DND-41 (cell line): ENCODE data around the gene GADD45A.

ENCODE experiments used
- ATAC-seq: fragments of 200-7000 bp; cut with Tn5 transposase; 3 replicates; pipeline ENCODE4 v1.9.1; 2021; ENCODE audit warnings: low read depth; ENCODE audit not compliant: insufficient read depth
- DNase-seq: peaks from one replicate; pipeline ENCODE4 v3.0.0-alpha.2; 2020
- H2AFZ ChIP-seq: 2 replicates; pipeline ENCODE4 v1.6.0; 2012; ENCODE audit warnings: low read depth, low read length
- H3K27ac ChIP-seq: 2 replicates; pipeline ENCODE4 v1.5.1; 2012; ENCODE audit warnings: low read length, inconsistent platforms
- H3K27me3 ChIP-seq: fragments of 200-600 bp; sonication (generic); 2 replicates; pipeline ENCODE4 v1.6.0; 2012; ENCODE audit warnings: low read length, mild to moderate bottlenecking, inconsistent platforms; ENCODE audit not compliant: insufficient read depth, poor library complexity
- H3K36me3 ChIP-seq: 2 replicates; pipeline ENCODE4 v1.5.1; 2012; ENCODE audit warnings: low read length, inconsistent platforms; ENCODE audit not compliant: insufficient read depth
- H3K4me1 ChIP-seq: 2 replicates; pipeline ENCODE4 v1.5.1; 2012; ENCODE audit warnings: mild to moderate bottlenecking, low read length; ENCODE audit not compliant: insufficient read depth
- H3K4me2 ChIP-seq: 2 replicates; pipeline ENCODE4 v1.6.0; 2012; ENCODE audit warnings: mild to moderate bottlenecking, moderate library complexity, low read length, inconsistent platforms; ENCODE audit not compliant: insufficient read depth
- H3K4me3 ChIP-seq, 2 experiments: fragments of 200-600 bp in 1 of 2; shearing (Covaris generic) in 1 of 2; 2 replicates each; pipeline ENCODE4 v1.5.1; 2012 to 2016; ENCODE audit warnings: inconsistent platforms in 2 of 2, low read length in 2 of 2, mild to moderate bottlenecking in 2 of 2, low read depth in 1 of 2, moderate library complexity in 1 of 2
- H3K79me2 ChIP-seq: 2 replicates; pipeline ENCODE4 v1.6.0; 2012; ENCODE audit warnings: low read length, inconsistent platforms; ENCODE audit not compliant: insufficient read depth
- H3K9ac ChIP-seq: 2 replicates; pipeline ENCODE4 v1.6.0; 2012; ENCODE audit warnings: low read depth, mild to moderate bottlenecking, inconsistent platforms, low read length, moderate library complexity
- H3K9me3 ChIP-seq: 2 replicates; pipeline ENCODE4 v1.5.1; 2012; ENCODE audit warnings: low read length, moderate library complexity, mild to moderate bottlenecking, inconsistent platforms; ENCODE audit not compliant: insufficient read depth, severe bottlenecking
- H4K20me1 ChIP-seq: 2 replicates; pipeline ENCODE4 v1.6.0; 2012; ENCODE audit warnings: low read length; ENCODE audit not compliant: insufficient read depth
- CTCF ChIP-seq: IDR thresholded peaks from 2 replicates; pipeline ENCODE4 v1.5.1; 2012; ENCODE audit warnings: borderline replicate concordance, low read length, moderate library complexity, mild to moderate bottlenecking; ENCODE audit not compliant: poor library complexity, severe bottlenecking; ENCODE audit errors: extremely low read depth
- EZH2 ChIP-seq: IDR thresholded peaks from 3 replicates; pipeline ENCODE4 v1.6.1; 2012; ENCODE audit warnings: borderline replicate concordance, low read depth, mild to moderate bottlenecking, moderate library complexity, low read length, inconsistent platforms; ENCODE audit not compliant: severe bottlenecking

GADD45A gene

GRCh38 chr1:67715819-67716218 is 30.8 kb downstream of the GADD45A start:
- H3K9me3 ChIP-seq, result no peaks in the 10 kb centered on the region
- no peak overlapping the region for H3K4me2 ChIP-seq
- no peak for ATAC-seq
- DNase-seq, result no peak
- TF ChIP-seq CTCF (no peak), EZH2 (no peak)
- no peaks in the 10 kb centered on the region for H3K27me3 ChIP-seq
- no peaks in the 10 kb centered on the region for H3K36me3 ChIP-seq
- no peak overlapping the region for H3K27ac ChIP-seq
- no peak overlapping the region for H2AFZ ChIP-seq
- H3K4me3 ChIP-seq, result no peak overlapping the region
- H4K20me1 ChIP-seq, result no peaks in the 10 kb centered on the region
- peaks cover 33% of the 10 kb centered on the region for H3K4me1 ChIP-seq
- no peak overlapping the region for H3K9ac ChIP-seq
- no peaks in the 10 kb centered on the region for H3K79me2 ChIP-seq

- no peak for ATAC-seq
- TF ChIP-seq CTCF (no peak), EZH2 (no peak)
- H3K27me3 ChIP-seq, result no peaks in the 10 kb centered on the region
- no peak overlapping the region for H3K9ac ChIP-seq
- no peak overlapping the region for H3K4me3 ChIP-seq
- no peak overlapping the region for H2AFZ ChIP-seq
- H3K4me2 ChIP-seq, result no peak overlapping the region
- peaks cover 27% of the 10 kb centered on the region for H3K4me1 ChIP-seq
- no peaks in the 10 kb centered on the region for H4K20me1 ChIP-seq
- no peaks in the 10 kb centered on the region for H3K79me2 ChIP-seq
- no peaks in the 10 kb centered on the region for H3K36me3 ChIP-seq
- DNase-seq, result no peak
- H3K9me3 ChIP-seq, result no peaks in the 10 kb centered on the region
- no peak overlapping the region for H3K27ac ChIP-seq
Observed at GRCh38 chr1:67716800-67717199, 31.8 kb downstream of the GADD45A start.

GRCh38 chr1:67717876-67718275 is 32.9 kb downstream of the GADD45A start:
- DNase-seq (no peak), ATAC-seq (no peak)
- Histone ChIP-seq H3K79me2 (no peaks in the 10 kb centered on the region), H4K20me1 (no peaks in the 10 kb centered on the region), H3K9me3 (no peaks in the 10 kb centered on the region), H3K9ac (no peak overlapping the region), H3K36me3 (no peaks in the 10 kb centered on the region), H2AFZ (no peak overlapping the region), H3K4me1 (peaks cover 21% of the 10 kb centered on the region), H3K27ac (no peak overlapping the region), H3K4me2 (no peak overlapping the region), H3K4me3 (no peak overlapping the region), H3K27me3 (no peaks in the 10 kb centered on the region)
- TF ChIP-seq CTCF, result no peak
- TF ChIP-seq EZH2, result no peak
